ENCODE results near the gene NFAM1. TPM values are rescaled to one million over a fixed set of nuclear protein-coding genes. Genes with fewer than 3 reads are reported as not detected.

NFAM1 gene
- total RNA-seq, 4 donors from 2014 or later: 0.70 to 3.1 (median 0.97) TPM

DNA sequence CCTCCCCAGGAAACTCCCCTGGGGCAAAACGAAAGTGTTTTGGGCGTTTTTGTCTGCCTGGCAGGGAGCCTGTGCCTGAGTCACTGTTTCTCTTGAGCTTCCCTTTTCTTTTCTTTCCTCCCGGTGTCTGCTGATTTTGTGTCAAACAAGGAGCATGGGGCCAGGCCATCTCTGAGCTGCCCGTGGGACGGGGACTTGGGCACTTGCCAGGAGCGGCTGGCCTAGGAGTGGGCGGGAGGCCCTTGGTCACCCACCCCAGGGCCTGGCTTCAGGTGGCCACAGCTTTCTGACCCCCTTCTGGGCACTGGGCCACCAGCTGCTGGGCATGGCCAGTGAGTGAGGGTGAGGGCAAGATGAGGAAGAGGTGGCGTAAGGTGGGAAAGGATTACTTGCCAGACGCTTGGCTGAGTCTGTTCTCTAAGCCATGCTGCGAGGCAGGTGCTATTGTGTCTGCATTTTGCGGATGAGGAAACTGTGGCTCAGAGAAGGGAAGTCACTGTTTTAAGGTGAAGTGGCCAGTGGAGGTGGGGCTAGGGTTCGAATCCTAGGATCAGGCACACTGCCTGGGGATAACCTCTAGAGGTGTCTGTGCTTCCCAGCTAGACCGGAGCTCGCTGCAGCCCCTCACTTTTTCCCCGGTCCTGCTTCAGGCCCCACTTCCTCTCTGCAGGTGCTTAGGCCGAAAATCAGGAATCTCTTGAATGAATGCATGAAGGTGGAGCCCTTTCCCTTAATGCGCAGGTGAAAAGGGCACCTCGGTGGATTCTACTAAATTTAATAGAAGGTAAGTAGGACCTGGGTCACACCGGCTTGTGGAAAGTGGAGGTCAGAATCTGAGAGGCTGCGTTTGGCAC, 7.8 kb upstream of the NFAM1 start:
- H3K27ac ChIP-seq: no peak overlapping the region
- H3K27me3 ChIP-seq: no peaks in the 10 kb centered on the region
- WGBS: 53% methylated on average over 19 of the region's 20 CpGs
- H3K36me3 ChIP-seq: no peaks in the 10 kb centered on the region
- H3K9me3 ChIP-seq: no peaks in the 10 kb centered on the region
- H3K4me1 ChIP-seq: peaks cover 49% of the 10 kb centered on the region
- DNase-seq (ENCODE audit: low spot score in 2 of 2): no peak
- TF ChIP-seq, protein P1, sequence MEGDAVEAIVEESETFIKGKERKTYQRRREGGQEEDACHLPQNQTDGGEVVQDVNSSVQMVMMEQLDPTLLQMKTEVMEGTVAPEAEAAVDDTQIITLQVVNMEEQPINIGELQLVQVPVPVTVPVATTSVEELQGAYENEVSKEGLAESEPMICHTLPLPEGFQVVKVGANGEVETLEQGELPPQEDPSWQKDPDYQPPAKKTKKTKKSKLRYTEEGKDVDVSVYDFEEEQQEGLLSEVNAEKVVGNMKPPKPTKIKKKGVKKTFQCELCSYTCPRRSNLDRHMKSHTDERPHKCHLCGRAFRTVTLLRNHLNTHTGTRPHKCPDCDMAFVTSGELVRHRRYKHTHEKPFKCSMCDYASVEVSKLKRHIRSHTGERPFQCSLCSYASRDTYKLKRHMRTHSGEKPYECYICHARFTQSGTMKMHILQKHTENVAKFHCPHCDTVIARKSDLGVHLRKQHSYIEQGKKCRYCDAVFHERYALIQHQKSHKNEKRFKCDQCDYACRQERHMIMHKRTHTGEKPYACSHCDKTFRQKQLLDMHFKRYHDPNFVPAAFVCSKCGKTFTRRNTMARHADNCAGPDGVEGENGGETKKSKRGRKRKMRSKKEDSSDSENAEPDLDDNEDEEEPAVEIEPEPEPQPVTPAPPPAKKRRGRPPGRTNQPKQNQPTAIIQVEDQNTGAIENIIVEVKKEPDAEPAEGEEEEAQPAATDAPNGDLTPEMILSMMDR (IDR thresholded peaks at IDR 0.05): no peak
- TF ChIP-seq EP300 (IDR thresholded peaks at IDR 0.05): no peak
- TF ChIP-seq POLR2A (IDR thresholded peaks at IDR 0.05): no peak
- no peak for TF ChIP-seq POLR2AphosphoS5 (IDR thresholded peaks at IDR 0.05)
- no peak overlapping the region for H3K4me3 ChIP-seq

DNA sequence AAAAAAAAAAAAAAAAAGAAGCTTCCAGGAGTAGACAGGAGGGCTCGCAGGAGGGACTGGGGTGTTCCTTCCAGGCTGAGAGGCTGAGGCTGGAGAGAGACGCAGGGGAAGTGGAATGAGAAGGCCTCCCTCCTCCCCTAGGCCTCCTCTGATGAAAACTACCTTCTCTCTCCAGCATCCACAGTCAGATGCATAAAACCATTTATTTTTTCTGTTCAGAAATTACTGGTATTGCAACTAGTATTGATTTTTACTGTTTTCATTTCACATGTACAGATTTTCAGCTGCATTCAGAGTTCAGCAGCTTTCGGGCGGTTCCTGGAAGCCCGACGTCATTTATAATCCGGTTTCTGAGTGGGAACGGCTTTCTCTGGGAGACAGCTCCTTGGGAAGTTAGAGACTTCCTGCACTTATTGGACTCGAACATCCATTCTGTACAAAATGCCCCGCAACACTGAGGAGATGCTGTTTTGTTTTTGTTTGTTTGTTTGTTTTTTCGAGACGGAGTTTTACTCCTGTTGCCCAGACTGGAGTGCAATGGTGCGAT, 6.9 kb upstream of the NFAM1 start:
- Histone ChIP-seq H3K27ac (no peak overlapping the region), H3K4me1 (peaks cover 49% of the 10 kb centered on the region), H3K4me3 (no peak overlapping the region), H3K9me3 (no peaks in the 10 kb centered on the region), H3K36me3 (no peaks in the 10 kb centered on the region), H3K27me3 (no peaks in the 10 kb centered on the region)
- DNase-seq (ENCODE audit: low spot score in 2 of 2): no peak
- TF ChIP-seq POLR2A (IDR thresholded peaks at IDR 0.05) (no peak), POLR2AphosphoS5 (IDR thresholded peaks at IDR 0.05) (no peak), EP300 (IDR thresholded peaks at IDR 0.05) (no peak)
- TF ChIP-seq, protein P1 (IDR thresholded peaks at IDR 0.05): no peak
- 72% methylated on average over 13 of the region's 13 CpGs for WGBS

DNA sequence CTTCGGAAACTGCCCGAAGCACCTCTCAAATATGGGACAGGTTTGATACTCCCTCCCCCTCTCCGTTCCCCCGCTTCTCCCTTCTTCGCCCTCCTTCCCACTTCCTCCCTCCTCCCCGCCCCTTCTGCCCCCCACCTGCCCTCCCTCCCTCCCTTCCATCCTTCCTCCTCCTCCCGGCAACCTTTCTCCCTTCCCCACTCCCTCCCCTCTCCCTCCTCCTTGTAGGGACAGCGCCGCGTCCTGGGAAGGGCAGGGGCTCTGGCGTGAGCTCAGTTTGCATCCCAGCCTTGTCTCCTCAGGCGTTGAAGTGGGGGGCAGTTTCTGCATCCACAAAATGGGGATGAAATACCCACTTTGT, 6.1 kb upstream of the NFAM1 start:
- no peak for TF ChIP-seq POLR2AphosphoS5 (IDR thresholded peaks at IDR 0.05)
- no peak for TF ChIP-seq EP300 (IDR thresholded peaks at IDR 0.05)
- TF ChIP-seq POLR2A (IDR thresholded peaks at IDR 0.05): no peak
- TF ChIP-seq, protein P1 (IDR thresholded peaks at IDR 0.05): no peak
- WGBS: 43% methylated on average over 12 of the region's 12 CpGs
- Histone ChIP-seq H3K9me3 (no peaks in the 10 kb centered on the region), H3K4me3 (no peak overlapping the region), H3K36me3 (no peaks in the 10 kb centered on the region), H3K27me3 (no peaks in the 10 kb centered on the region), H3K4me1 (peaks cover 50% of the 10 kb centered on the region), H3K27ac (no peak overlapping the region)
- DNase-seq (ENCODE audit: low spot score in 2 of 2): no peak

DNA sequence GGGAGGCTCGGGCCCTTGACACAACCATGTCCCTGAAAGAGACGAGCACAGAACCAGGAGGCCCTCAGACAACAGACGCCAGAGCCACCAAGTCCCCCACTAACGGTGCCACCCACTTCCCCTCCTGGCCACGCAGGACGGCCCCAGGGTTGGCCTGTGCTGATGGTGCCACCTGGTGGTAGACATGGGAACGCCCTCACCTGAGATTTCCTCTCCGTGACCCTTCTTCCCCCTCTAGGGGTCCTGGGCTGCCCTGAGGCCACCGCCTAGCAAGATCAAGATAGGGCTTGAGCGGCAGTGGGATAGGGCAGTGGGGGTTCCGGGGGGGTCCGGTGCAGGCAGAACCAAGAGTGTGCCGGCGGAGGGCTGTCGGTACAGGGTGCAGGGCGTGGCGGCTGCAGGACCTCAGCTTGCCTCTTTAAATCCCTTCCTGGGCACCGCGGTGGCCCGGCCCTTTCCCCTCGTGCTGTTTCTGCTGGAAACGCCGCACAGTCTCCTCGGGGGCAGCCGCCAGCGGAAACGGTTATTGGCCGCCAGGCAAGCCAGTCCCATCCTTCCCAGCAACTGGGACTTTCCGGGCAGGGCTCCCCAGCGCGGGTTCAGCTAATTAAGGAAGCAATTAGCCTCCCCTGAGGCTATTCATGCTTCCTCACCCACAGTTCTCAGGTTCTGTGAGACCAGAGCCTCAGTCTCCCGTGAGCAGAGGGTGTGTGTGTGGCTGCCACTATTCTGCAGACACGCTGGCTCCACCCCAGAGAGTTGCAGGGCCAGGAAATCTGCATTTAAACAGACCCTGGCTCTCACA, 5.5 kb upstream of the NFAM1 start:
- peak overlapping the region; percentile 50 for H3K4me3 ChIP-seq
- no peak for TF ChIP-seq EP300 (IDR thresholded peaks at IDR 0.05)
- TF ChIP-seq, protein P1 (IDR thresholded peaks at IDR 0.05): peak; percentile 90 to 98
- peak; percentile 90 to 93 for DNase-seq (ENCODE audit: low spot score in 2 of 2)
- H3K36me3 ChIP-seq: no peaks in the 10 kb centered on the region
- no peaks in the 10 kb centered on the region for H3K27me3 ChIP-seq
- H3K9me3 ChIP-seq: no peaks in the 10 kb centered on the region
- no peak overlapping the region for H3K27ac ChIP-seq
- peaks cover 56% of the 10 kb centered on the region for H3K4me1 ChIP-seq
- WGBS: 2% methylated on average over 15 of the region's 33 CpGs

DNA sequence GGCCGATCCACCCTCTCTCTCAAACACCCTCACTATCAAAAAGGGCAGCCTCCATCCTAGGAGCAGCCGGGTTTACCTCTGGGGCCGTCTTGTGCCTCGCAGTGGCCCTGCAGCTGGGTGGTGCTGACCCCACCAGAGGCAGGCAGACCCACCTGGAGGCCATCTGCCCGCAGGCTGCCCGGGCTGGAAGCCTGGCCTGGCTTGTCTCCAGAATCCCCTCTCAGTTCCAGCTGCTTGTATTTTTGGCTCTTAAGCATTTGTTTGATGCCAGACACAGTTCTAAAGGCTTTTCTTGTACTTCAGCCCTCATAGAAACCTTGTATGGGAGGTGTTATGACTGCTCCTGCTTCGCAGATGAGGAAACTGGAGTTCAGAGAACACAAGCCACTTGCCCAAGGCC, 4.2 kb upstream of the NFAM1 start:
- no peak for DNase-seq (ENCODE audit: low spot score in 2 of 2)
- TF ChIP-seq, protein P1 (IDR thresholded peaks at IDR 0.05): no peak
- TF ChIP-seq POLR2AphosphoS5 (IDR thresholded peaks at IDR 0.05) (no peak), POLR2A (IDR thresholded peaks at IDR 0.05) (no peak), EP300 (IDR thresholded peaks at IDR 0.05) (no peak)
- Histone ChIP-seq H3K27me3 (peaks cover 5% of the 10 kb centered on the region), H3K27ac (no peak overlapping the region), H3K9me3 (no peaks in the 10 kb centered on the region), H3K4me3 (no peak overlapping the region), H3K36me3 (no peaks in the 10 kb centered on the region), H3K4me1 (peaks cover 67% of the 10 kb centered on the region)
- 26% methylated on average over 3 of the region's 7 CpGs for WGBS
